SU-DHL-6 (cell line): Measurements from ENCODE around the gene HSPA5.

Experiments
- CTCF ChIP-seq: fragments of 200-600 bp; sonication (generic); IDR thresholded peaks from one replicate; pipeline ENCODE4 v1.5.1; 2017; ENCODE audit warnings: antibody characterized with exemption, mild to moderate bottlenecking, low read length, moderate library complexity; ENCODE audit not compliant: insufficient read depth, poor library complexity, severe bottlenecking
- EZH2phosphoT487 ChIP-seq: fragments of 200-600 bp; sonication (generic), shearing (Covaris generic); conservative IDR thresholded peaks from 2 replicates; pipeline ENCODE4 v1.6.1; 2018; ENCODE audit warnings: mild to moderate bottlenecking, antibody characterized with exemption, low read length, moderate library complexity, mixed read lengths

GRCh38 chr9:125240649-125240999, 519 bp downstream of the HSPA5 start:
- TF ChIP-seq CTCF (no peak), EZH2phosphoT487 (no peak)
